Breast epithelium (tissue), 4 donors: ENCODE data around the gene FCGBP. TPM values are rescaled to one million over a fixed set of nuclear protein-coding genes. Genes with fewer than 3 reads are reported as not detected.

Experiments
- DNase-seq, 2 donors: peaks; one replicate each; pipeline ENCODE4 v3.0.0-alpha.2; 2019; ENCODE audit warnings: low spot score in 2 of 2
- H3K27ac ChIP-seq, 2 donors: fragments of 200-600 bp; sonication (generic) in 1 of 2; one replicate each; pipeline ENCODE4 v1.5.1; 2016 to 2019; ENCODE audit warnings: mild to moderate bottlenecking in 1 of 2
- H3K27me3 ChIP-seq, 2 donors: fragments of 200-600 bp; sonication (generic) in 1 of 2; one replicate each; pipeline versions ENCODE4 v1.5.1 to v1.6.0; 2017 to 2019; ENCODE audit warnings: control low read depth in 1 of 2, mild to moderate bottlenecking in 1 of 2
- H3K36me3 ChIP-seq: fragments of 200-600 bp; one replicate; pipeline ENCODE4 v1.5.1; 2019
- H3K4me1 ChIP-seq, 2 donors: fragments of 200-600 bp; sonication (generic); one replicate each; pipeline ENCODE4 v1.5.1; 2016 to 2019; ENCODE audit warnings: control low read depth in 1 of 2
- H3K4me3 ChIP-seq, 3 donors: fragments of 200-600 bp; sonication (generic); 1 replicate in 2 of 3; 2 replicates in 1 of 3; pipeline ENCODE4 v1.5.1; 2016 to 2019; ENCODE audit warnings: mild to moderate bottlenecking in 3 of 3, moderate library complexity in 2 of 3
- H3K9me3 ChIP-seq, 2 donors: fragments of 200-600 bp; sonication (generic) in 1 of 2; one replicate each; pipeline ENCODE4 v1.5.1; 2016 to 2019; ENCODE audit warnings: control low read depth in 1 of 2
- CTCF ChIP-seq, 3 donors: fragments of 450-650 bp; IDR thresholded peaks; one replicate each; pipeline ENCODE4 v1.5.1; 2016 to 2017; ENCODE audit warnings: antibody characterized with exemption in 3 of 3, mild to moderate bottlenecking in 3 of 3, moderate library complexity in 3 of 3
- POLR2A ChIP-seq: fragments of 450-650 bp; IDR thresholded peaks from one replicate; pipeline ENCODE4 v1.6.1; 2016; ENCODE audit warnings: antibody characterized with exemption, mild to moderate bottlenecking, moderate library complexity
- POLR2AphosphoS5 ChIP-seq, 3 donors: sonication (generic); formaldehyde crosslinking; IDR thresholded peaks; one replicate each; pipeline ENCODE4 v1.6.1; 2017; ENCODE audit warnings: antibody characterized with exemption in 3 of 3
- intact Hi-C: fragments of 100-400 bp; cut with DNase I; formaldehyde crosslinking; loops from one replicate; pipeline ENCODE4 v1.15.1; 2023; ENCODE audit warnings: low total_unique reads
- total RNA-seq, 3 donors: library from RNA; depleted of rRNA; stranded (reverse); fragments of >200 nt; gene quantifications; one replicate each; pipeline ENCODE4 v1.1.0, GENCODE V29; 2016

The FCGBP gene
- total RNA-seq, 3 donors from 2014 or later, result 25.9 to 77.3 (median 28.2) TPM

GRCh38 chr19:39926170-39926760, 8.2 kb downstream of the FCGBP start:
- TF ChIP-seq CTCF (IDR thresholded peaks at IDR 0.05) (no peak), POLR2A (no peak), POLR2AphosphoS5 (IDR thresholded peaks at IDR 0.05) (no peak)
- H3K4me1 ChIP-seq, result no peaks in the 10 kb centered on the region
- H3K27ac ChIP-seq, result no peak overlapping the region
- H3K4me3 ChIP-seq, result no peak overlapping the region
- H3K9me3 ChIP-seq, result no peaks in the 10 kb centered on the region
- intact Hi-C loops, result no loop called here
- no peaks in the 10 kb centered on the region for H3K27me3 ChIP-seq
- no peak for DNase-seq
- no peaks in the 10 kb centered on the region for H3K36me3 ChIP-seq

GRCh38 chr19:39924952-39925351, 9.5 kb downstream of the FCGBP start:
- no peak overlapping the region for H3K4me3 ChIP-seq
- no peaks in the 10 kb centered on the region for H3K36me3 ChIP-seq
- no peak for DNase-seq
- H3K9me3 ChIP-seq, result no peaks in the 10 kb centered on the region
- no peaks in the 10 kb centered on the region for H3K4me1 ChIP-seq
- H3K27me3 ChIP-seq, result no peaks in the 10 kb centered on the region
- intact Hi-C loops, result no loop called here
- TF ChIP-seq CTCF (IDR thresholded peaks at IDR 0.05) (no peak), POLR2A (no peak), POLR2AphosphoS5 (IDR thresholded peaks at IDR 0.05) (no peak)
- H3K27ac ChIP-seq, result no peak overlapping the region

GRCh38 chr19:39924389-39924788, 10.0 kb downstream of the FCGBP start:
- Histone ChIP-seq H3K36me3 (no peaks in the 10 kb centered on the region), H3K9me3 (no peaks in the 10 kb centered on the region), H3K27me3 (no peaks in the 10 kb centered on the region), H3K4me1 (no peaks in the 10 kb centered on the region), H3K4me3 (no peak overlapping the region), H3K27ac (no peak overlapping the region)
- TF ChIP-seq POLR2AphosphoS5 (IDR thresholded peaks at IDR 0.05) (no peak), CTCF (IDR thresholded peaks at IDR 0.05) (no peak), POLR2A (no peak)
- intact Hi-C loops, result no loop called here
- no peak for DNase-seq

GRCh38 chr19:39923862-39924261, 10.6 kb downstream of the FCGBP start:
- Histone ChIP-seq H3K4me1 (no peaks in the 10 kb centered on the region), H3K36me3 (no peaks in the 10 kb centered on the region), H3K27me3 (no peaks in the 10 kb centered on the region), H3K4me3 (no peak overlapping the region), H3K27ac (no peak overlapping the region), H3K9me3 (no peaks in the 10 kb centered on the region)
- TF ChIP-seq POLR2A (no peak), CTCF (IDR thresholded peaks at IDR 0.05) (no peak), POLR2AphosphoS5 (IDR thresholded peaks at IDR 0.05) (no peak)
- intact Hi-C loops, result no loop called here
- DNase-seq, result no peak

GRCh38 chr19:39919976-39920375, 14.5 kb downstream of the FCGBP start:
- Histone ChIP-seq H3K9me3 (no peaks in the 10 kb centered on the region), H3K27me3 (peaks cover 0 to 6% of the 10 kb centered on the region in 2 donors), H3K27ac (no peak overlapping the region), H3K4me3 (no peak overlapping the region), H3K4me1 (no peaks in the 10 kb centered on the region), H3K36me3 (no peaks in the 10 kb centered on the region)
- intact Hi-C loops, result no loop called here
- TF ChIP-seq CTCF (IDR thresholded peaks at IDR 0.05), result no peak
- no peak for TF ChIP-seq POLR2A
- TF ChIP-seq POLR2AphosphoS5 (IDR thresholded peaks at IDR 0.05), result no peak
- DNase-seq, result no peak
